ENCODE data around the gene CAMK2A.

The CAMK2A gene

GRCh38 chr5:150298701-150299451 lies 9.3 kb upstream of the CAMK2A start:
- Mint-ChIP-seq H3K27ac (no peak overlapping the region), H3K4me3 (no peak overlapping the region), H3K9me3 (no peaks in the 10 kb centered on the region), H3K4me1 (ENCODE audit: low read depth) (no peaks in the 10 kb centered on the region), H3K27me3 (peaks cover 21% of the 10 kb centered on the region), H3K36me3 (ENCODE audit: low read depth) (no peaks in the 10 kb centered on the region)

GRCh38 chr5:150297934-150298595 lies 8.5 kb upstream of the CAMK2A start:
- no peaks in the 10 kb centered on the region for H3K4me1 Mint-ChIP-seq (ENCODE audit: low read depth)
- no peak overlapping the region for H3K4me3 Mint-ChIP-seq
- no peaks in the 10 kb centered on the region for H3K9me3 Mint-ChIP-seq
- H3K27me3 Mint-ChIP-seq = peaks cover 13% of the 10 kb centered on the region
- no peak overlapping the region for H3K27ac Mint-ChIP-seq
- H3K36me3 Mint-ChIP-seq (ENCODE audit: low read depth) = no peaks in the 10 kb centered on the region

- Mint-ChIP-seq H3K9me3 (no peaks in the 10 kb centered on the region), H3K36me3 (ENCODE audit: low read depth) (no peaks in the 10 kb centered on the region), H3K4me1 (ENCODE audit: low read depth) (no peaks in the 10 kb centered on the region), H3K27me3 (peaks cover 11% of the 10 kb centered on the region), H3K27ac (no peak overlapping the region), H3K4me3 (no peak overlapping the region)
Measured at GRCh38 chr5:150297236-150297890, 7.8 kb upstream of the CAMK2A start.

GRCh38 chr5:150296496-150296895 lies 6.9 kb upstream of the CAMK2A start:
- H3K9me3 Mint-ChIP-seq = no peaks in the 10 kb centered on the region

GRCh38 chr5:150295741-150296486 lies 6.3 kb upstream of the CAMK2A start:
- Mint-ChIP-seq H3K27ac (no peak overlapping the region), H3K36me3 (ENCODE audit: low read depth) (no peaks in the 10 kb centered on the region), H3K4me3 (no peak overlapping the region), H3K9me3 (no peaks in the 10 kb centered on the region), H3K27me3 (peaks cover 4% of the 10 kb centered on the region), H3K4me1 (ENCODE audit: low read depth) (no peaks in the 10 kb centered on the region)

More at GRCh38 chr5:150296496-150296895, 6.9 kb upstream of the CAMK2A start:
- no peak overlapping the region for H3K27ac Mint-ChIP-seq
- no peak overlapping the region for H3K4me3 Mint-ChIP-seq
- H3K27me3 Mint-ChIP-seq = peaks cover 7% of the 10 kb centered on the region
- no peaks in the 10 kb centered on the region for H3K4me1 Mint-ChIP-seq (ENCODE audit: low read depth)
- H3K36me3 Mint-ChIP-seq (ENCODE audit: low read depth) = no peaks in the 10 kb centered on the region

GRCh38 chr5:150295172-150295634 lies 5.6 kb upstream of the CAMK2A start:
- H3K27me3 Mint-ChIP-seq = no peaks in the 10 kb centered on the region
- no peaks in the 10 kb centered on the region for H3K4me1 Mint-ChIP-seq (ENCODE audit: low read depth)
- H3K36me3 Mint-ChIP-seq (ENCODE audit: low read depth) = no peaks in the 10 kb centered on the region
- H3K4me3 Mint-ChIP-seq = no peak overlapping the region
- H3K27ac Mint-ChIP-seq = no peak overlapping the region
- no peaks in the 10 kb centered on the region for H3K9me3 Mint-ChIP-seq

GRCh38 chr5:150294551-150295071 lies 5.0 kb upstream of the CAMK2A start:
- Mint-ChIP-seq H3K36me3 (ENCODE audit: low read depth) (no peaks in the 10 kb centered on the region), H3K27me3 (no peaks in the 10 kb centered on the region), H3K9me3 (no peaks in the 10 kb centered on the region), H3K4me1 (ENCODE audit: low read depth) (no peaks in the 10 kb centered on the region), H3K27ac (no peak overlapping the region), H3K4me3 (no peak overlapping the region)

- H3K4me3 Mint-ChIP-seq = no peak overlapping the region
Measured at GRCh38 chr5:150293091-150293941, 3.7 kb upstream of the CAMK2A start.

GRCh38 chr5:150291388-150292385 lies 2.1 kb upstream of the CAMK2A start:
- Mint-ChIP-seq H3K9me3 (no peaks in the 10 kb centered on the region), H3K36me3 (ENCODE audit: low read depth) (no peaks in the 10 kb centered on the region), H3K27me3 (no peaks in the 10 kb centered on the region), H3K4me1 (ENCODE audit: low read depth) (no peaks in the 10 kb centered on the region), H3K27ac (no peak overlapping the region), H3K4me3 (no peak overlapping the region)

More at GRCh38 chr5:150293091-150293941, 3.7 kb upstream of the CAMK2A start:
- Mint-ChIP-seq H3K9me3 (no peaks in the 10 kb centered on the region), H3K27ac (no peak overlapping the region), H3K4me1 (ENCODE audit: low read depth) (no peaks in the 10 kb centered on the region), H3K36me3 (ENCODE audit: low read depth) (no peaks in the 10 kb centered on the region), H3K27me3 (no peaks in the 10 kb centered on the region)

GRCh38 chr5:150288791-150289190 lies 782 bp downstream of the CAMK2A start:
- no peak overlapping the region for H3K27ac Mint-ChIP-seq
- H3K9me3 Mint-ChIP-seq = no peaks in the 10 kb centered on the region
- no peaks in the 10 kb centered on the region for H3K4me1 Mint-ChIP-seq (ENCODE audit: low read depth)
- H3K4me3 Mint-ChIP-seq = no peak overlapping the region
- no peaks in the 10 kb centered on the region for H3K36me3 Mint-ChIP-seq (ENCODE audit: low read depth)
- no peaks in the 10 kb centered on the region for H3K27me3 Mint-ChIP-seq

GRCh38 chr5:150288361-150288760 lies 1.2 kb downstream of the CAMK2A start:
- Mint-ChIP-seq H3K9me3 (no peaks in the 10 kb centered on the region), H3K4me3 (no peak overlapping the region), H3K27me3 (no peaks in the 10 kb centered on the region), H3K27ac (no peak overlapping the region), H3K36me3 (ENCODE audit: low read depth) (no peaks in the 10 kb centered on the region), H3K4me1 (ENCODE audit: low read depth) (no peaks in the 10 kb centered on the region)

GRCh38 chr5:150286820-150287219 lies 2.8 kb downstream of the CAMK2A start:
- Mint-ChIP-seq H3K4me3 (no peak overlapping the region), H3K36me3 (ENCODE audit: low read depth) (no peaks in the 10 kb centered on the region), H3K9me3 (no peaks in the 10 kb centered on the region), H3K27ac (no peak overlapping the region), H3K4me1 (ENCODE audit: low read depth) (no peaks in the 10 kb centered on the region), H3K27me3 (no peaks in the 10 kb centered on the region)

- Mint-ChIP-seq H3K27ac (no peak overlapping the region), H3K4me3 (no peak overlapping the region)
Measured at GRCh38 chr5:150285114-150285513, 4.5 kb downstream of the CAMK2A start.

More at GRCh38 chr5:150285114-150285513, 4.5 kb downstream of the CAMK2A start:
- Mint-ChIP-seq H3K36me3 (ENCODE audit: low read depth) (no peaks in the 10 kb centered on the region), H3K4me1 (ENCODE audit: low read depth) (no peaks in the 10 kb centered on the region), H3K27me3 (no peaks in the 10 kb centered on the region), H3K9me3 (no peaks in the 10 kb centered on the region)
